ENCODE measurements around the gene ALG1. TPM values are rescaled to one million over a fixed set of nuclear protein-coding genes. Genes with fewer than 3 reads are reported as not detected.

Gene ALG1, protein sequence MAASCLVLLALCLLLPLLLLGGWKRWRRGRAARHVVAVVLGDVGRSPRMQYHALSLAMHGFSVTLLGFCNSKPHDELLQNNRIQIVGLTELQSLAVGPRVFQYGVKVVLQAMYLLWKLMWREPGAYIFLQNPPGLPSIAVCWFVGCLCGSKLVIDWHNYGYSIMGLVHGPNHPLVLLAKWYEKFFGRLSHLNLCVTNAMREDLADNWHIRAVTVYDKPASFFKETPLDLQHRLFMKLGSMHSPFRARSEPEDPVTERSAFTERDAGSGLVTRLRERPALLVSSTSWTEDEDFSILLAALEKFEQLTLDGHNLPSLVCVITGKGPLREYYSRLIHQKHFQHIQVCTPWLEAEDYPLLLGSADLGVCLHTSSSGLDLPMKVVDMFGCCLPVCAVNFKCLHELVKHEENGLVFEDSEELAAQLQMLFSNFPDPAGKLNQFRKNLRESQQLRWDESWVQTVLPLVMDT
- 10 to 100 TPM in 3 of 4 donors, 1 to 10 TPM in 1; 9.7 to 30.4 (median 14.3) TPM for total RNA-seq
- polyA plus RNA-seq: 10 to 100 TPM in 1 of 3 donors, 1 to 10 TPM in 2; 2.4 to 35.0 (median 4.2) TPM

DNA sequence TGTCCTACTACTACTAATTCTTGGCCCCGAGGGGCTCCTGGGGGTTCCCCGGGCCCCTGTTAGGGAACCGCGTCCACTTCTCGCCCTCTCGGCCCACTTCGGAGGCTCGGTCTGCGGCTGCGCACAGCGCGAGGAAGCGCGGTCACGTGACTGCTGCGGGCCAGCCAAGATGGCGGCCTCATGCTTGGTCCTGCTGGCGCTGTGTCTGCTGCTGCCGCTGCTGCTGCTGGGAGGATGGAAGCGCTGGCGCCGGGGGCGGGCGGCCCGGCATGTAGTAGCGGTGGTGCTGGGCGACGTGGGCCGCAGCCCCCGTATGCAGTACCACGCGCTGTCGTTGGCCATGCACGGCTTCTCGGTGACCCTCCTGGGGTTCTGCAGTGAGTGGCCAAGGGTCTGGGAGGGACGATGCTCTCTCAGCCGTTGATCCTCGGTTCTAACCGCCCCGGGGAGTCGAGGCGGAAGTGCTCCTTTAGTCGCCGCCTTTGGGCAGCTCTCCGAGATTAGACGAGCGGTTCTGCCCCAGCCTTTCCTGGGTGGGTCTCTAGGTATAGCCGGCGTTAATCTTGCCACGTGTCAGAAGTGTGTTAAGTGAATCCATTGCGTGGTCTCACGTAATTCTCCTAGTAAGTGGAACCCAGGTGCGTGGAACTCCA lies at the start of gene ALG1:
Gene ALG1, plus strand, starts transcription at position 163 of the 653 bp plus-strand sequence. Its CDS starts 7 bp downstream, at position 170.
- 0% methylated on average over 53 of the region's 53 CpGs for WGBS, 2 donors
- Histone ChIP-seq H3K4me3 (peak within 1 kb of the TSS; percentile 58 to 81 (median 66)), H3K27ac (peak within 1 kb of the TSS; percentile 76 to 84 (median 78)), H3K9me3 (no peaks in the 10 kb centered on the region), H3K27me3 (no peaks in the 10 kb centered on the region), H3K4me1 (peaks cover 0 to 18% (median 13%) of the 10 kb centered on the region in 4 donors), H3K36me3 (peaks cover 6 to 25% (median 11%) of the 10 kb centered on the region in 4 donors)
- intact Hi-C loops (cut with DNase I): loop anchor here (5.0 kb wide), 1 partner anchor 40 kb away; the partner anchor contains the start of gene NAGPA
- peak; percentile 95 for DNase-seq
- TF ChIP-seq POLR2A (IDR thresholded peaks at IDR 0.05): peak; percentile 59 to 75
- no peak for TF ChIP-seq EP300 (IDR thresholded peaks at IDR 0.05)
- TF ChIP-seq POLR2AphosphoS5 (IDR thresholded peaks at IDR 0.05): peak; percentile 81 to 96 (median 91)
- TF ChIP-seq, protein P1, sequence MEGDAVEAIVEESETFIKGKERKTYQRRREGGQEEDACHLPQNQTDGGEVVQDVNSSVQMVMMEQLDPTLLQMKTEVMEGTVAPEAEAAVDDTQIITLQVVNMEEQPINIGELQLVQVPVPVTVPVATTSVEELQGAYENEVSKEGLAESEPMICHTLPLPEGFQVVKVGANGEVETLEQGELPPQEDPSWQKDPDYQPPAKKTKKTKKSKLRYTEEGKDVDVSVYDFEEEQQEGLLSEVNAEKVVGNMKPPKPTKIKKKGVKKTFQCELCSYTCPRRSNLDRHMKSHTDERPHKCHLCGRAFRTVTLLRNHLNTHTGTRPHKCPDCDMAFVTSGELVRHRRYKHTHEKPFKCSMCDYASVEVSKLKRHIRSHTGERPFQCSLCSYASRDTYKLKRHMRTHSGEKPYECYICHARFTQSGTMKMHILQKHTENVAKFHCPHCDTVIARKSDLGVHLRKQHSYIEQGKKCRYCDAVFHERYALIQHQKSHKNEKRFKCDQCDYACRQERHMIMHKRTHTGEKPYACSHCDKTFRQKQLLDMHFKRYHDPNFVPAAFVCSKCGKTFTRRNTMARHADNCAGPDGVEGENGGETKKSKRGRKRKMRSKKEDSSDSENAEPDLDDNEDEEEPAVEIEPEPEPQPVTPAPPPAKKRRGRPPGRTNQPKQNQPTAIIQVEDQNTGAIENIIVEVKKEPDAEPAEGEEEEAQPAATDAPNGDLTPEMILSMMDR (IDR thresholded peaks at IDR 0.05): no peak

DNA sequence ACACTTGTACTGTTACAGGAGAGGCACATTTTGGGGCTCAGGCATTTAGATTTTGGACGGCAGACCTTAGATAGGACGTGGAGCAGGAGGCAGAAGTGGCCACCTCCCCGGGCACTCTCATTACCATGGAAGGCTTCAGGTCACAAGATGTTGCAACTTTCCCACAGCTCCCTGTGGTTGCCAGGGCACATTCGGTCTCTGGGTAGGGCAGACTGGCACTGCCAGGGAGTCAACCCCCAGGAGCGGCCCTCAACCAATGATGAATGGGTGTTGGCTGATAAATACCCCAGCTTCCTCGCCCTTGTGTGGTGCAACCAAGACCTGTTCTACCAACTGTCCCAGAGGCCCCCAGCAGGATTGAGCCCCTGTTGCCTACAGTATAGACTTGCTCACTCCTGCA lies 49.1 kb upstream of the ALG1 start:
- no peaks in the 10 kb centered on the region for H3K9me3 ChIP-seq
- no peak overlapping the region for H3K4me3 ChIP-seq
- TF ChIP-seq POLR2AphosphoS5 (IDR thresholded peaks at IDR 0.05): no peak
- TF ChIP-seq EP300 (IDR thresholded peaks at IDR 0.05): no peak
- TF ChIP-seq, protein P1 (IDR thresholded peaks at IDR 0.05): no peak
- TF ChIP-seq POLR2A (IDR thresholded peaks at IDR 0.05): no peak
- no peak overlapping the region for H3K27ac ChIP-seq
- intact Hi-C loops (cut with DNase I): no loop called here
- H3K36me3 ChIP-seq: peaks cover 0 to 3% (median 1%) of the 10 kb centered on the region in 4 donors
- 90 to 91% methylated on average over 6 of the region's 6 CpGs for WGBS, 2 donors
- H3K4me1 ChIP-seq: peaks cover 0 to 5% (median 0%) of the 10 kb centered on the region in 4 donors
- no peak for DNase-seq
- H3K27me3 ChIP-seq: no peaks in the 10 kb centered on the region

DNA sequence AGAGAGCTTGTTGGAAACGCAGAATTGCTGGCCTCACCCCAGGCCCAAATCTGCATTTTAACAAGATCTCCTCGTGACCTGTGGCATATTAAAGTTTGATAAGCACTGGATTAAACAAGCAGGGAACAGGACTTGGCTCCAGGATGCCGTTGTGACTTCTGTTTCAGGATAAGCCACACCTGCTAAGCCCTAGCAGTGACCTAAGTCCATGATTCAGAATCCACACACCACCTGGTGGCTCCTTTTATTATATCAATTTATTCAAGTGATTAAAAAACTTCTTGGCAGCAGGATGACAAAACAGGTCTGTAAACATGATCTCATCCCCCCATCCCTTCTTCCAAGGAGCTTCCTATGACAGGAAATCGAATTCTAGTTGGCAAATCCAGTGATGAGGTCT lies 47.0 kb upstream of the ALG1 start:
- no peak overlapping the region for H3K27ac ChIP-seq
- H3K4me1 ChIP-seq: no peaks in the 10 kb centered on the region
- H3K4me3 ChIP-seq: no peak overlapping the region
- H3K36me3 ChIP-seq: peaks cover 0 to 22% (median 3%) of the 10 kb centered on the region in 4 donors
- no peaks in the 10 kb centered on the region for H3K27me3 ChIP-seq
- DNase-seq: no peak
- intact Hi-C loops (cut with DNase I): no loop called here
- WGBS, 2 donors: 16 to 57% methylated on average over 4 of the region's 4 CpGs
- TF ChIP-seq POLR2AphosphoS5 (IDR thresholded peaks at IDR 0.05): no peak
- TF ChIP-seq, protein P1 (IDR thresholded peaks at IDR 0.05): peak in 1 of 4 experiments; percentile 21
- no peak for TF ChIP-seq EP300 (IDR thresholded peaks at IDR 0.05)
- no peak for TF ChIP-seq POLR2A (IDR thresholded peaks at IDR 0.05)
- no peaks in the 10 kb centered on the region for H3K9me3 ChIP-seq

DNA sequence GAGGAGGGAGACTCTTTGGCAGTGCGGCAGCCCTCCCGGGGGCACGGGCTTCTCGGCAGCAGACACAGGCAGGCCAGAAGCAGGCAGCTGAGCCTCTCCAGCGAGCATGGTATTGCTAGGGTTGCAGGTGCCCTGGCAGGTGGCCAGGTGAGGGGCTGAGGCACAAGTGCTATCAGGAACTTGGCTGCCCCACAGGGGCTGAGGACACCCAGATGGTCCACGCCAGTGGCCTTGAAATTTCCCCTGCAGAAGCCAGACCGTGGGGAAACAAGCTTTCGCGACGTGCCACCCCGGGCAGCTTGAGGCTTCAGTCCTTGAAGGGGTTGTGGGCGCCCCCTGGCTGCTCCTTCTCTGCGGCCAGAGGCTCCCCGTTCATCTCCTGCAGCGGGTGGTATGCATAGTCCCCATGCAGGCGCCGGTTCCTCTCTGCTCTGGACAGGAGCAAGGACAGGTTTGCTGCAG lies 46.4 kb upstream of the ALG1 start:
- Histone ChIP-seq H3K4me1 (no peaks in the 10 kb centered on the region), H3K27me3 (no peaks in the 10 kb centered on the region), H3K36me3 (peaks cover 0 to 26% (median 3%) of the 10 kb centered on the region in 4 donors), H3K4me3 (no peak overlapping the region), H3K27ac (no peak overlapping the region), H3K9me3 (no peaks in the 10 kb centered on the region)
- no peak for TF ChIP-seq EP300 (IDR thresholded peaks at IDR 0.05)
- TF ChIP-seq, protein P1 (IDR thresholded peaks at IDR 0.05): no peak
- intact Hi-C loops (cut with DNase I): no loop called here
- DNase-seq: no peak
- 31 to 59% methylated on average over 17 of the region's 17 CpGs for WGBS, 2 donors

Data from sigmoid colon (tissue), 7 donors.